ENCODE results near the gene SCN8A. TPM values are rescaled to one million over a fixed set of nuclear protein-coding genes. Genes with fewer than 3 reads are reported as not detected.
"Not testable (repeated sequence)": the region's sequence is repeated elsewhere in the genome, so short reads cannot be mapped to it uniquely, and the experiment has no call there.

The SCN8A gene
- polyA plus RNA-seq, 12 donors, result 0.21 to 5.6 (median 0.78) TPM; not detected in 1

DNA sequence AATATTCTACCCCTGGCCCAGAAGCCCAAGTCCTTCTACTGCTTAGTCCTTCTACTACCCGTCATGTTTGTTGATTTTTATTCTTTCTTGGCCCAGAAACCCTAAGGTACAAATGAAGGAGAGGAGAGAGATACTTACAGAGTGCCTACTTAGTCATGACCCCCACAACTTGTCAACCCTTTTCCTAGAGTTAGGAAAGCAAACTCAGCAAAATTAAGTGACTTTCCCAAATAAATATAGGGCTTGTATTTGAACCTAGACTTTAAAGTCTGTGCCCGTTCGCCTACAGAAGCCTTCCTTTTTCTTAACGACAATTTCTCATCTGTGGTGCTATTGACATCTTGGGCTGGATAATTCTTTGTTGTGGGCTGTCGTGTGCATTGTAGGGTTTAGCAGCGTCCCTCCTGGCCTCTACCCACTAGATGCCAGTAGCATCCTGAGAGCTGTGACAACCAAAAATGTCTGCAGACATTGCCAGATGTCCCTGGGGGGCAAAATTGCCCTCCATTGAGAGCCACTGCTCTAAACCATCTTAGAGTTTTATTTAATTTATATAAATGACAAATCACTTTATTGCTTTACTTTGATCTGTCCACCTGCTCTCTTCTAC is 175.1 kb downstream of the SCN8A start:
- no peak for DNase-seq

DNA sequence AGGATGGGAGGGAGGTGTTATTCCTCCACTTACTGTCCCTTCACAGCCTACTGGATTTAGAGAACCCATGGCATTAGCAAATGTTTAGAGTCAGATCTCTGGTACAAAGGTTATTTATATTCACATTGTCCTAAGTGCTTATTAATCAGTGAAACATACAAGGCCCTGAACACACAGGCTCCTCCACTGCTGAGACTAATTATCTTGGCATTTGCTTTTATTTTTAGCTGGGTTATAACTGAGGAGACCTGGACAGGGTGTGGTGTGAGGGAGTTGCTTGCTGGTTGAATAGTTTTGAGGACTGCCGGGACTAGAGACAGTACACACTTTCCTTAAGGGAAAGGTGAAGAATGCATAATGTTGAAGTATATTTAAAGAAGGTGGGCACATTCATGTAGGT is 180.0 kb downstream of the SCN8A start:
- no peak for DNase-seq

GRCh38 chr12:51773145-51773869 is 182.3 kb downstream of the SCN8A start:
- no peak for DNase-seq

- no peak for DNase-seq
Measured at GRCh38 chr12:51774933-51775332, 183.9 kb downstream of the SCN8A start.

DNA sequence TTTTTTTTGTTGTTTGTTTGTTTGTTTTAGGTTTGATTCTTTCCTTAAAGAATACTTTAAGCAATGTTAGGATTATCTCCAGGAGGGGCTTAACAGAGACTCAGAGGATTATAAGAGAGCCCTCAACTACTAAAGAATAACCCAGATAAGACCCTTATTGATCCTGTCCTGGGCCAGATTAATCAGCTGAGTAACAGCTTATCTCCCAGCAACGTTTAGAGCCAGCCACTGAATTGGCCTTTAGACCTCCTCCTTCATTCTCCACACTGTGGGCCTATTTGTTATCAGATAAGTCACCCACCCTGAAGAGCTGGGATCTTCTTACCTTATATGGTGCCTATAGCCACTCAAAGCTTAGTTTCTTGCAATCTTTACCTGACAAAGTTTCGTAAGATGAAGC is 186.4 kb downstream of the SCN8A start:
- DNase-seq, result no peak

GRCh38 chr12:51777973-51778372 is 186.9 kb downstream of the SCN8A start:
- DNase-seq, result no peak

DNA sequence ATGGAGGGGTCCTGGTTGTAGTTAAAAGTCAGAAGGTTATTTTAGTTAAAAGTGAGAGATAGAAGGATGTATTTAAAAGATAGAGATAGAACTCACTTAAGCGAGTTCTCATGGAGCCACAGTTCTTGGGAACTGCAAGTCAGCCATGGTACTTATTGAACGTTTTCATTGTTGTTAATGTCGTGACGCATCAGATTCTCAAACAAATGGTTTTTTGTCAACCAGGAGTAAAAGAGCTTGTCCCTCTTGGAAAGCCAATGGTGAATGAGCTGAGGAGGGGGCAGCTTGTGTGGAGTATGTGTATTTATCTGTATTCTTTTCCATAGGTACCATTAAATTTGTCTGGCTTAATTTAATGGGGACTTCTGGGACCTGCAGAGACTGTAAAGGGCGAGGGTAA is 188.8 kb downstream of the SCN8A start:
- no peak for DNase-seq

GRCh38 chr12:51784688-51785087 is 193.7 kb downstream of the SCN8A start:
- DNase-seq, result no peak

- DNase-seq, result no peak
Measured at GRCh38 chr12:51785906-51786305, 194.9 kb downstream of the SCN8A start.

- DNase-seq, result no peak
Measured at GRCh38 chr12:51788876-51789275, 197.8 kb downstream of the SCN8A start.

GRCh38 chr12:51792417-51792816 is 201.4 kb downstream of the SCN8A start:
- DNase-seq, result no peak

DNA sequence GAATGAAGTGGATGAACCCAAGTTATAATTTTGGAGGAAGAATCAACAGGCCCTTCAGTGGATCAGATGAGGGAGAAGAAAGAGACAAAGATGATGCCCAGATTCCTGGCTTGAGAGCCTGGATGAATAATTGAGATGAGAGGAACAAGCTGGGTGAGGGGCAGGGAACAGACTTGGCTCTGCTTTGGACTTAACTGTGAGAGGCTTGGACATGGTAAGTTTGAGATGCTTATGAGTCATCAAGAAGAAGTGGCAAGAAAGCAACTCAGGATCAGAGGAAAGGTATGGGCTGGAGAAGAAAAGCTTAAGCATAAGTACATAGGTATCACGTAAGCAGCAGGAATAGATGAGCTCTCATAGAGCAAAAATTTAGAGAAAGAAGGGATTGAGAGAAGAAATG is 202.2 kb downstream of the SCN8A start:
- no peak for DNase-seq

DNA sequence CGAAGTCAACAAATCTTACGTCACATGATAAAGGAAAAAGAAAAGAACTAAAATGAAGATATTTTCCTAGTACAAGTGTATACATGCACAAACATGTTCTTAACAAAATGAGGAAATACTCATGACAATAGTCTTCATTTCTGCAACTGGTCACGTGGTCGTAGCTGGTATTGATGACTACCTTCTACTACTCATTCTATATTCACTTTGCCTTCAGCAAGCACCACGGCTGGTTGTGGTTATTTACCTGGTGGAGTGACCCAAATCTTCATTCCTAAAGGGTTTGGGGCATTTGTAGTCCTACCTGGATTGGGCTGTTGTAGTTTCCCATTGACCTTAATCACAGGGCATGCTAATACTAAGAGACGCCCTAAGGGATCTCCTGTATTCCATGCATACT is 206.3 kb downstream of the SCN8A start:
- no peak for DNase-seq

GRCh38 chr12:51798051-51798450 is 207.0 kb downstream of the SCN8A start:
- not testable (repeated sequence) for DNase-seq

- no peak for DNase-seq
Measured at GRCh38 chr12:51798501-51798900, 207.5 kb downstream of the SCN8A start.

GRCh38 chr12:51801027-51801426 is 210.0 kb downstream of the SCN8A start:
- DNase-seq, result no peak

GRCh38 chr12:51806896-51807295 is 215.9 kb downstream of the SCN8A start:
- no peak for DNase-seq

DNA sequence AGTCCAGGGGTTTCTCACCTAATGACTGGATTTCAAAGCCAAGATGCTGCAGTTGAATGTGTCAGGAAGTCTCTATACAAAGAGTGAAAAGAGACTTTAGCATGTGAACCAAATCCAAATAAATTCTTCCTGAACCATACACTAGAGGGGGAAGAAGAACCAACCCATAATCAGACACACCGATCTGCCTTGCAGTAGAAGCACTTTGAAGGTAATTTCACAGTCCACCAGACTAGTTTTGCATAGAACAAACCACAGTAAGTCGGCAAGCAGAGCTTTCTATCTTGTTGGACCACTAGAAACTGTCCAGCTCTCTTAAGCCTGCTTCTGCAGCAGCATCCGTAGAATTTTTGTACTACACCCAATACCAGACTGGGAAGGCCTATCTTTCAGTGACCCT is 218.2 kb downstream of the SCN8A start:
- no peak for DNase-seq

DNA sequence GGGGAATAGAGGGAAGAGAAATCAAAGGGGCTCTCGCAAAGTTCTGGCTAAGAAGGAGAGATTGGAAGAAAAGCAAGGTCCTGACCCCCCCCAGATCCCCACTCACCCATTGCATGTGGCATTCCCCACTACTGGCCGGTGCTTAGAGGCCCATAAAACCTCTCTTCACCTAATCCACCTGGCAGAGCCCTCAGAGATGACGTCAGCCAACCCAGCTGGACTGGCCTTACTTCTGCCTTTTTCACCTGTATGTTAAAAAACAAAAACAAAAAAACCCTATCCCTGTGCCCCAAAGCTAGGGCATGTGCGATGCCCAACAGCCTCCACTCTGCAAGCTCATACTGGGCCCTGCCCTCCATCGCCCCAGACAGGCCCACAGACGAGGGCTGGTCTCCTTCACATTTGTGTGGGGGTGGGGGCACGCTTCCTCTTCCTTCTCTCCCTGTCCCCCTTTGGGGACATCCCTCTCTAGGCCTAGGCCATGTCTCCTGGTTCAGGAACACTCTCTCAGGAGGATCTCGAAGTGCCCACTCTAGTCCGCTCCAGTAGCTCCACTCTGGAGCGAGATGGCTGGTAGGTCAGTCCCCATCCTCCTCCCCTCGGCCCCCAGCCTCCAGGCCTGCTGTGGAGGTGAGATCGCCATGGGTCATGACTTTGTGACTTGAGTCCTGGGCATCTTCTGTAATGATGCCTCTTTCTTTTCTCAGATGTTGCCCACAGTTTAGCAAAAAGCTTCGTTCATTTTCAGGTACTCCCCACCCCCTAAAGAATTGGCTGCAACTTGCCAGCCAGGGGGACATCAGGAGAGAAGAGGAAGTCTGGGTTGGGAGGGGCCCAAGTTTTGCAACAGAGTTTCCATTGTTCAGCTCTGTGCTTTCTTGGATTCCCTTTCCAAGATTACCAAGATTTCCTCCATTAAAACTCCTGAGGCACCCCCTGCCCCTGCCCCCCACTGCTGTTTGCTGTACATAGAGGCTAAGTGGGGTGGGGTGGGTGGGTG is 220.5 kb downstream of the SCN8A start:
- DNase-seq, result no peak

DNA sequence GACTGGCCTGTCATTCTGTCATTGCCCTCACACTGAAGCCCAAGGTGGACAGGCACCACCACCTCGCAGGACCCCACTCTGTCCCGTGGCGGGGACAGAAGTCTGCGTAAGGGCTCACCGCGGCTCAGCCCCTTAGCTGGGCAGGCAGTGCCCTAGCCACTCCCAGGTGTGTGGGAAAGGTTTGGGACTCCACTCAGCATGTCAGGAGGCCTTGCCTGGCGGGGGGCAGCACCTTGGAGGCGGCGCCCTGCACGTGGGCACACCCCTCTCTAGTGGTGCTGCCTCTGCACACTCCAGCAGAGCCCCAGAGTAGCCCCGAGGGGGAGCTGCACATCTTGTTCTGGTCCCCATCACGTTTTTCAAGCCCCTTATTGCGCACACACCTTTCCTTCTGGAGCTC is 221.8 kb downstream of the SCN8A start:
- DNase-seq, result no peak

DNA sequence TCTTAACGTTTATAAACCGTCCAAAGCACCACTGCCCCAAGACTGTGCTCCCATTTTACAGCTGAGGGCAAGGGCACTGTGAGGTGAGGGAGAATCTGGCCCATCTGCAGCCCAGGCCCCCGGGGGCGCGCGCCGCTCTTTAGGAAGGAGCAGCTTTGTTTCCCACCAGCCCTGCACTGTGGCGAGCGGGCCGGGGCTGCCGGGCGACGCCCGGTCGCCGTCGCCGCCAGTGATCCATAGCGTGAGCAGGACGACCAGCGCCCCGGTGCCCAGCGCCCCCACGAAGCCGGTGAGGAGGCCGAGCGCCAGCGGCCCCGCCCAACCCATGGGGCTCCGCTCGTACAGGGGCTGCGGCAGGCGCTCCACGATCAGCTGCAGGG is 222.9 kb downstream of the SCN8A start:
- DNase-seq, result no peak

- peak; percentile 83 for DNase-seq
Measured at GRCh38 chr12:51814311-51815088, 223.5 kb downstream of the SCN8A start.

Measured in muscle of arm (tissue), 12 donors.